CD4-positive, alpha-beta T cell treated with Interferon alpha-2 for 1 hour (primary cell): ENCODE data around the gene PYY.
A peak's percentile ranks its signal among the peaks of the same experiment; 100 is the strongest.
"Not testable (repeated sequence)": the region's sequence is repeated elsewhere in the genome, so short reads cannot be mapped to it uniquely, and the experiment has no call there.

Source experiments
- DNase-seq, 2 donors: peaks; one replicate each; pipeline ENCODE4 v3.0.0-alpha.2; 2020 to 2022

PYY gene

DNA sequence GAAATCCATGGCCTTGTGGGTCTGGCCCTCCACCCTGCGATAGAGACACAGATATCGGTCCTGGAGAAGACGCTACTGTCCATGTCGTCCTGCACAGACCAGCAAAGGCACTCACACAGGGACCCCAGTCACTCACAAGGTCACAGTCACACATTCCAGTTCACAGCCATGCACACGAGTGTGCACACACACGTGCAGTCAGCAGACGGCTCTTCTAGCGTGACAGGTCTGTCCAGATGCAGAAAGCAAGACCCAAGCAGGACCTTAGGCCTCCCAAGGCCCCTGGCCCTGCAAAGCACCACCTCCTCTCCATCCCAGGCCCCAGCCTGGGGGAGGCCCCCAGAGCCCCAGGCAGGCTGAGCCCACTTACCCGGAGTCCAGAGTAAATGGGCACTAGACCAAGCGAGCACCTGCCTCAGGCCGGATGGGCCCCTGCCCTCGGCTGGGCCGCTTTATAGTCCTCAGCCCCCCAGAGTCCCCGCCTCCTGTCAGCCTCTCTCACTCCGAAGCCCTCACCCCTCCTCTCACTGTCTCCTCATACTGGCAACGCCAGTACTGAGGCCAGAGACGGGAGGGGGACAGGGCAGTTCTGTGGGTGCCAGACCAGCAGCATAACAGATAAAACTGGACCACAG lies 11.6 kb downstream of the PYY start, which contains the start of gene PPY:
Gene PPY, minus strand, starts transcription at position 426 of the 635 bp plus-strand sequence. CDS start 822 bp downstream, outside the sequence.
- no peak for DNase-seq

DNA sequence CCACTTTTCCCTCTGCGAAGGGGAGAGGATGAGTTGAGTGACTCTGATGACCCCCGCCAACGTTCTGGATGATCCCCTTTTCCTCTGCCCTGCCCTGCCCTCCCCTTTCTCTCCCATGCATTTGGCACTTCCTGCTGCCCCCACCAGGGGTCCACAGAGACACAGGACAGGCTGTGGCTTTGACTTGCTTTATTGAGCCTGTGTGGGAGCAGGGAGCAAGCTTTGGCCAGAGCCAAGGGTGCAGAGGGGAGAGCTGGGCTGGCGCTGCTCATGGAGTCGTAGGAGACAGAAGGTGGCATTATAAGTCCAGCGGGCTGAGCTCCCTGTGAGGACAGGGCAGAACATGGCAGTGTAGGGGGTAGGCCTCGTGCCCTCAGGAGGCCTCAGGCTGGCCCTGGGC lies 13.1 kb downstream of the PYY start:
- no peak for DNase-seq

DNA sequence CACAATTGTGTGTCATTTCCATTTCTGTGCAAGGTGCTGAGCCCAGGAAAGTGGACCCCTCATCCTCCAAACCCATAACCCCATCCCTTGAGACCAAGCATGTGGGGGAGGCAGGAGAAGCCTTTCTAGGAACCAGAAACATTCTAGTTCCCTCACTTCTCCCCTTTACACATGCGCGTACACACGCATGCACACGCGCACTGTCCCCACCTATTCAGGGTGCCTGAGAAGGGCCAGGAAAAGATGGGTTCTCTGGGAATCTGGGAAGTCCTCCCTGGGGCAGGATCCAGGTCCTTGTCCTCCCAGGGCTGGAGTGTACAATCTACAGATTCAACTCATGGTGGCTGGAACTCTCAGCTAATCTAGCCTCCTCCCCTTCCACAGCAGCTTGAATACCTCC lies 13.9 kb downstream of the PYY start:
- no peak for DNase-seq

DNA sequence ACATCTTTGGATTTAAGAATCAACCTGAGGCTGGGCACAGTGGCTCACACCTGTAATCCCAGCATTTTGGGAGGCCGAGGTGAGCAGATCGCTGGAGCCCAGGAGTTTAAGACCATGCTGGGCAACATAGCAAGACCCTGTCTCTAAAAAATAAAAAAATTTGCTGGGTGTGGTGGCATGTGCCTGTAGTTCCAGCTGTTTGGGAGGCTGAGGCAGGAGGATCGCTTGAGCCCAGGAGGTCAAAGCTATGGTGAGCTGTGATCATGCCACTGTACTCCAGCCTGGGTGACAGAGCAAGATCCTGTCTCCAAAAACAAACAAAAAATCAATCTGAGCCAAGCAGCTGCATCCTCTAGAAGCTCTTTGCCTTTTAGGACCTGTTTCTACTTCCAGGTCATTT lies 14.3 kb downstream of the PYY start:
- not testable (repeated sequence) for DNase-seq

DNA sequence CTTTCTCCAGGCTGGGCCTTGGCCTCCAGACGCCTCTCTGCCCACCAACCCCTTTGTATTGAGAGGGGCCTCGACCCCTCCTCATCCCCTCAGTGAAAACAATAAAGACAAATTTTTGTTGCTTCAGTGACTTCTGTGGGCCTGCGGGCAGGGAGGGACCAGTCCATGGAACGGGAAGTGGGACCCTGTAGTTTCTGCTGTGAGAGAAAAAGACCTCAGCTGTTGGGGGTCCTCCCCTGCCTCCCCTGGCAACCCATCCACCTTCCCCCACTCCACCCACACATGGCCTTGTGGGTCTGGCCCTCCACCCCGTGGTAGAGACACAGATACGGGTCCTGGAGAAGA lies 14.9 kb downstream of the PYY start:
- DNase-seq = no peak

DNA sequence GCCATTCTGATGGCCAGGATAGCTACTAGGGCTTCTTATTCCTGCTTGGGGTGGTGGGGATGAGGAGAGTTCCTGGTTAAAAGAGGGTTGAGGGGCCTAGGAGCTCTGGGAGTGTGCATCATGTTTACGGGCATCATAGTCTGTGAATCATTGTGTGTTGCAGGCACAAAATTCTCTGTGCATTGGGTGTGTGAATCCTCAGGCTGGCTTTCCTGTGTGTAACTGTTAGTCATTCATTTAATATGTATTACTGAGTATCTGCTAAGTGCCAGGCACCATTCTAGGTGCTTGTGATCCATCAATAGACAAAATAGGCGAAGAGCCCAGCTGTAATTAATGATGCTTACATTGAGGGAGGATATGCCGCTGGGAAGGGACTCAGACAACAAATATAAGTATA lies 17.3 kb downstream of the PYY start:
- DNase-seq = no peak

DNA sequence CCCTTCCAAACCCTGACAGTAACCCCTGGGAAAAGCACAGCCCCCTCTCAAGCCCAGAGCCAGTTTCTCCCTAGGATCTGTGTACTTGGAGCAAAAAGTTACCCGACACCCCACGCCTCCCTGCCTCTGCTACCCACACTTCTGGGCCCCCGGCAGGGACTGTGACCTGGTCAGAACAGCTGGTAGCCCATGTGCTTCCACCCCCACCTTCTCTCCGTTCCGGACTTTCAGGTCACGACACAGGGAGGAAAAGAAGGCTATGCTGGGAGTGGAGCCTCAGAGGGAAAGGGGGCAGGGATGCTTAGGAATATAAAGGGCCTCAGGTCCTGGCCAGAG lies 17.8 kb downstream of the PYY start:
- no peak for DNase-seq

DNA sequence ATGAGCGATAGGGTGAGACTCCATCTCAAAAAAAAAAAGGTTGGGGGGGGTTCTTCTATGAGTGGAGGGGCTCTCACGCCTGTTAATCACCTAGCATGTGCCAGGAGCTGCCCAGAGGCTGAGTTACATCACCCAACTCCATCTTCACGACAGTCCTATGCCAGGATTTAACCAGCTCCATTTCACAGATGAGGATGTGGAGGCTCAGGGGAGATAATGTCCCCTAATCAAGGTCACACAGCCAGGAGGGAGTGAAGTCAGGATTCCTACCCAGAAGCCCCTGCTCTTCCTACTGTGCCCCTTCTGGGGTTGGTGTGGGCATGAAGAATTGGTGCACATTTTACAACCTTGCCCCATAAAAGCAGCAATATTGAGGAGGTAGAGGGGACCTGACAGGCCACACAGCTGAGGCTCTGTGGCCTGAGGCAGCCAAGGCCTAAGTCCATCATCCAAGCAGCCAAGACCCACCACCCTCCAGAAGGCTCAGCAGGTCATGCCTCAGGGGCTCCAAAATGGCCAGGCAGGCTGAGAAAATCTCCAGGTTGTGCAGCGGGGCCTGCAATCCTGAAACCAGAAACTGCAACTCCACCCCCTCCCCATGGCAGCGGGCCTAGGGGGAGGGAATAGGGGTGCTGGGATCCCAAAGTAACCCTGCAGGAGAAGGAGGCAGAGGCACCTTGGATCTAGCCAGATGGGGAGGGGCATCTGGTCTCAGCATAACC lies 18.4 kb downstream of the PYY start:
- DNase-seq = no peak

DNA sequence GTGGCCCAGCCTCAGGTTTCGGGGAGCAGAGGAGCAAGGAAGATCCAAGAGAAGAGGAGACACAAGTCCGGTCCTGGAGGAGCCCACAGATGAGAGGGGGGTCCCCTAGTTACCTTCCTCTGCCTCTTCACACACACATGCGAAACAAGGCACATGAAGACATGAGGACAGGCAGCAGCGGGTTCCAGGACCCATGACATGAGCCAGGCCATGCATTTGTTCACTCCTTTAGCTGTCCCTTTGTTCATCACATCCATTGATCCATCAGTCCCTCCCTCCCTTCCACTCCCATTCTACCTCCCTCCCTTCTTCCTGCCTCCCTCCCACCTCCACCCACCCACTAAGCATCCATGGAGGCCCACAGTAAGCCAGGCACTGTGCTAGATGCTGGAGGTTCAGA lies 20.8 kb downstream of the PYY start:
- no peak for DNase-seq

DNA sequence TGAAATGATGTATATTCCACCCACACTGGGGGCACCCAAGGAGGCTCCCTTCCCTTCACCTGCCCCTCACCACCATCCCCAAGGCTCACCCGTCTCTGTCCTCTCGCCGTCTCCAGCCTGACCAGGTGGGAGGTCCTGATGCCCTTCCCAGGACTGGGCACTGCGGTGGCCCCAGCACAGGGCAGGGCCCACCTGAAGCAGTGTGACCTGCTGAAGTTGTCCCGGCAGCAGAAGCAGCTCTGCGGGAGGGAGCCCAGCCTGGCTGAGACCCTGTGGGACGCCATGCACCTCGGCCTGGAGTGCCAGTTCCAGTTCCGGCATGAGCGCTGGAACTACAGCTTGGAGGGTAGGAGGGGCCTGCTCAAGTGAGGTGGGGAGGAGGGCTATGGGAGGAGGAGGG lies 21.4 kb downstream of the PYY start:
- DNase-seq = no peak

DNA sequence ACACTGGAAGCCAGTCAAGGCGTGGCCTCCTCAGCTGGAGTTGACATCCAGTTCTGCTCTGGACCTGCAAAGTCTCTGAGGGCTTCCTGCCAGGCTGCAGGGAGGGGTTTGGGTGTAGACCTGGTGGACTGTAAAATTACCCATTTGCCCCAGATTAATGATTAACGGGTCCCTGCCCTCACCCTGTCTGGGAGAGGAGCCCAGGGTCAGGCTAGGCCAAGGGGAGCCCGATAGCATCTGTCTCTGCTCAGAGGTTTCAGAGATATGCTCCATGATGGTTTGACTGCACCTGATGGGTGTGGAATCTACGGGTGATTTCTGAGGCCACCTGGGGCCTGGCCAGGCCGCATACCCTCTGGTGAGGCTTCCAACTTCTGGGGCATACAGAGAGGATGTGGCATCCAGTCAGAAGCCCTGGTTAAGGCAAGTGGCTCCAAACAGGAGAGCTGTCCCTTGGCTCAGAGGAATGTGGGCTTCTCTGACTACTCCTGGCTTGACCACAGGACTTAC lies 22.6 kb downstream of the PYY start:
- DNase-seq = no peak

DNA sequence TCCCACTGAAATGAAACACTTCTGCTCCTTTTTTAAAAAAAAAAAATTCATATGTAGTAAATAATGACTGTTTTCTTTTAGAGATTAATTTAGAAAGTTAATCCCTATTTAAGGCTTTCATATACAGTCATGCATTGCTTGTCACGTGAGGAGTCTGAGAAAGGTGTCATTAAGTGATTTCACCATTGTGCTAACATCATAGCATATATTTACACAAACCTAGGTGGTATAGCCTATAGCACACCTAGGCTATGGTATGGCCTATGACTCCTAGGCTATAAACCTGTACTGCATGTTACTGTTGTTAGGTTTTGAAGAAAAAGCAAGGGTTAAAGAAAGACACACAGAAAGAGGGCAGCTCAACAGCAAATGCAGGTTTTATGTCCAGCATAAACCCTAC lies 25.1 kb downstream of the PYY start:
- DNase-seq = no peak

DNA sequence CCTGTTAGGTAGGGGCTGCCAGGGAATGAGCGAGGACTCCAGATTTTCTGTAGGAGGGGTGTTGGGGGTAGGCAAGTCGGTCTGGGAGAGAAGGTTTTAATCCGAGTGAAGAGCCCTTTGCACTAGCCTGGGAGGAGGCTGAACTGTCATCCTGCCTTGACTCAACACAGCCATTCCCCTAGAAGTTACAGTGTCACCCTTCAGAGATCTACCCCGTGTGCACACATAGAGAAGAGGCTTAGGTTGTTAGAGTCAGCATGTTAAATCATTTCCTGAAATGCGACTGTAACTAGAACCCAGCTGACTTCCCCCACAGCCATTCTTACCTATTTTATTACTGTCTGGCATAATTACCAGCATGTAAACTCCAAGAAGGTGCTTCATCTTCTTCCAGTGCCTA lies 25.8 kb downstream of the PYY start:
- peak in 1 of 2 donors; percentile 21 for DNase-seq

DNA sequence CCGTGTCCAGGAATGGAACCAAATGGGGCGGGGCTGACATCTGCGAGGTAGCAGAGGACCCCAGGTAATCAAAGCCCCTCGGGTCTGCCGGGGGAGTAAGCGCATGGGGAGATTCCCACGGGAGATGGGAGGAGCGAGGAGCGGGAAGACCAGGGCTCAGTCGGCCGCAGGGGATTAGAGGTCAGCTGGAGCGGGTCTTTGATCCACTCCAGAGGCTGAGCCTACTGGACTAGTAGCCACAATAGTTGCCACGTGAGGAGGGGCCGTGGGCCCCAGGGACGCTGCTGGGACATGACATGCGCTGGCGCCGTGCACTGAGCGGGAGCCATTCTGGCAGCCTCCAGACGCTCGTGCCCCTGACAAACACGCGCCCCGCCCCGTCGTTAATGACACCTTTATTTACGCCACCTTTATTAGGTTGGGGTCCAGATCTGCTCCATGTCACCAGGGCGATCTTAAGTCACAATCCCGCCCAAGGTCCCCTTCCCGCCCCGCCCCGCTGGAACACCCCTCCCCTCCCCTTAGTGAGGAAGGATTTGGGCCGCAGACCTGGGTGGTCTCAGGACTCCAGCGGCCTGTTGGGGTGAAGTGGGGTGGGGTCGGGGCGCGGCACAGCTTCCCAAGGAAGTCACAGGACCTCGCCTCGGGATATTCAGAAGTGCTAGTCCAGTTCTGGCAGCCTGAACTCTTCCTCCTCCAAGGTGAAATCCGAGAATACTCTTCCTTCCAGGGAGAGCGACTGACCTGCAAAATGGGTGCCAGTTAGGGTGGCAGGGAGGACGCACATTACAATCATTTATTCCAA lies 26.5 kb downstream of the PYY start:
- no peak for DNase-seq

DNA sequence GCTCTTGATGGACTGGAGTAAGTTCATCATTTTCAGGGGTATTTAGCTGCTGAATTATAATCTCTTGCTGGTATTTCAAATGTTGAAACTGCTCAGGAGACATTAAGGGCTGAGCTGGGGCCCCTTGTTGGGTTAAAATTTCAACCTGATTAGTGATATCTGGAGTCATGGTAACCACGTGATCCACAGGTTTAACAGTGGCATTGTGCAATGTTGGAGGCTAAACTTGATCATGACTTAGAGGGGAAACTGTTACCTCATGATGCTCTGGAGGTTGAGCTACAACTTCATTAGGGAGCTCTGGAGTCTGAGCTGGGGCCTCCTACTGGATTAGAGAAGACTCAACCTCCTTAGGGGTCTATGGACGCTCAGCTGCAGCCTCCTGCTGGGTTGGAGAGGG lies 29.2 kb downstream of the PYY start:
- no peak for DNase-seq

DNA sequence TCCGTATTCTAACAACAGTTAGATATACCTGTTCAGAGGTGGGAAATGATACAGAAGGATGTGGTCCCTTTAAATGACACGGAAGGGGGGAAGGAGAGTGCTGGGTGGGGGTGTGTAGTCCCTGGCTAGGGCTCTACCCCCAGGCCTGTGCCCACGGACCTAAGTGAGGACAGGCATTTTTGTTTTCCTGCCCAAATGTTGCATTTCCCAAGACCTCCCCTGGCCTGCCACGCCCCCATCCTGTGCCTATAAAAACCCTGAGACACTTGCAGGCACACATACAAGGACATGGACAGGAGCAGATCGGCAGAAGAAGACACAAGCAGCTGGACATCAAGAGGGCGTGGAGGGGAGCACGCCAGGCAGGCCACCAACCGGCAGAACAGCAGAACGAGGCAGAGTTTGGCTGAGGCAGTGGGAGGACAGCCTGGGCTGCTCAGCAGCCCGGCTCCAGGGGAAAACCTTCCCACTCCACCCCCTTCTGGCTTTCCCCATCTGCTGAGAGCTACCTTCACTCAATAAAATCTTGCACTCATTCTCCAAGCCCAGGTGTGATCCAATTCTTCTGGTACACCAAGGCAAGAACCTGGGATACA lies 33.1 kb downstream of the PYY start:
- DNase-seq = no peak

DNA sequence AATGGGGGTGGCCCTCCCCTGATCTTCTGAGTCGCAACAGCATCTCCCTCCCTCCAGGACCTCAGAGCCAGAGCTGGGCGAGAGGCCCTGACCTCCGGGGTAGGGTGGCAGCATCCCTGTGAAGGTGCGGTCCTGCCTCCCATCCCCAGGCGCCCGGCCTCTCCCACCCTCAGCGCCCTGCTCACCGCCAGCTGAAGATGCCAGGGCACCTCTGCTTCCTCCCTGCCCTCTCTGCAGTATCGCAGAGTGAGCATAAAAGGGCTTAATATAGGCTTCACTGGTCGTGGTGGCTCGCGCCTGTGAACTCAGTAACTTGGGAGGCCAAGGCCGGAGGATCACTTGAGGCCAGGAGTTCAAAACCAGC lies 35.7 kb downstream of the PYY start:
- DNase-seq = no peak

DNA sequence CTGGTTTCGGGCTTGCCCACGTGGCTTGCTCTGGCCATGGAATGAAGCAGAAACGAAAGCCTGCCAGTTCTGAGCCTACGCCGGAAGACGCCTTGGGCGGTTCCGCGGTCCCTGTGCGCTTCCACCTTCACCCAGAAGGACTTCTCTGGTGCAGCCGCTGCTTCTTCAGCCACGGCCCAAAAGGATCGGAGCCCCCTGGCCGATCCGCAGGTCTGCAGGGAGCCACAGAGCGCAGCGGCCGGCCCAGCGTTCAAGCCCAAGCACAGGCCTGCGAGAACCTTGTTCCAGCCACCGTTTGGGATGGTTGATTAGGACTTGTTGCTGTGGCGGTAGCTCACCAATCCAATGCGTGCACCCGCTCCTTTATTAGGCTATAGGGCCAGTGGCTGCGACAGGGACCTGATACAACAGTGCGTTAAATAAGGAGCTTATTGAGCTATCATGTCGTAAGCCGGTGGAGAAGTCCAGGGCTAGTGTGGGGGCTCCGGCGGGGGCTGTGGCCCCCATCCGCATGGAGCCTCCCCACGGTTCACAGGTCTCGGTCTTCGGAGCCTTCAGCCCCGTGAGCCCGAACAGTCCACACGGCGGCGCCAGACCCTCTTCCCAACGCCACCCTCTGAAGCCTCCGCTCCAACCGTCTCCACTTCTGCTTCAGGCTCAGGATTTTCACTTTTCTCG lies 36.3 kb downstream of the PYY start:
- peak; percentile 40 to 61 for DNase-seq

DNA sequence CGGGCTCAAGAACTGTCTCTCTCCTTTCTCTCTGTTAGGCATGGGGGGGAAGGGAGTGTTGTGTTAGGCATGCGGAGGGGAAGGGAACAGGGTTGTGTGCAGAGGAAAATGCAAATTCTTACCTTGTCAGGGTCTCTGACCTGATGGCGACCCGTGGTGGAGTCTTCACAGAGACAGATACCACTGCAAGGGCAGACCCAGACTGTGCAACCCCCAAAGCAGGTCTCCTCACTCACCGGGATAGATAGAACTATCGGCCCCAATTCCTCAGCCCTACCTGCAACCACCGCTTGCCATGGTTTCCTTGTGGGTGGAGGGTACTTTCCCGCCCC lies 36.8 kb downstream of the PYY start:
- no peak for DNase-seq

DNA sequence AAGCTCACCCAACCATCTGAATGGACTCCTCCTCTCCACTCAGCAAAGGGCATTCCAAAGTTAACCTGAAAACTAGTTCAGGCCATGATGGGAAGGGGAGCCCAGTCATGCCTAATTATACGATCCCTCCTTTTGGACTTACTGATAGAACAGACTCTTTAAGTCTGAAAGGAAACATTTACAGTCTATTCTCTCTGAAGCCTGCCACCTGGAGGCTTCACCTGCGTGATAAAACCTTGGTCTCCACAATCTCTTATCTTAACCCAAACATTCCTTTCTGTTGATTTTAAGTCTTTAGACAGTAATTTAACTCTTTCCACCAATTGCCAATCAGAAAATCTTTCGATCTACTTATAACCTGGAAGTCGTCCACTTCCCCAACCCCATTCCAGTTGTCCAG lies 37.4 kb downstream of the PYY start:
- DNase-seq = no peak

DNA sequence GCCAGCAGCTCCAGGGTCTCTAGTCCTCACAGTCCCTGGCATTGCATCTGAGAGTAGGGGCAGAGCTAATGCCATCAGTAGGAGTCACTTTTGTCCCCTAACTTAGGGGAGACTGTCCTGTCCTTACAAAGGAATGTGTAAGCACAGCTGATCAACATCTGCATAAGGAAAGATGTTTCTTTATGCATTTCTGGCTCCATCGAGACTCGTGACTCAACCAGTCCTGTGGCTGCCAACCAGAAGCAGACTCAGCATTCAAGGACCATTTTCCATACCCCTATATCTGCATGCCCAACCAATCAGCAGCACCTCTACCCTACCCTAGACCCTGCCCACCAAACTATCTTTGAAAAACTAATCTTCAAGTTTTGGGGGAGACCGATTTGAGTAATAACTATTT lies 38.2 kb downstream of the PYY start:
- no peak for DNase-seq

DNA sequence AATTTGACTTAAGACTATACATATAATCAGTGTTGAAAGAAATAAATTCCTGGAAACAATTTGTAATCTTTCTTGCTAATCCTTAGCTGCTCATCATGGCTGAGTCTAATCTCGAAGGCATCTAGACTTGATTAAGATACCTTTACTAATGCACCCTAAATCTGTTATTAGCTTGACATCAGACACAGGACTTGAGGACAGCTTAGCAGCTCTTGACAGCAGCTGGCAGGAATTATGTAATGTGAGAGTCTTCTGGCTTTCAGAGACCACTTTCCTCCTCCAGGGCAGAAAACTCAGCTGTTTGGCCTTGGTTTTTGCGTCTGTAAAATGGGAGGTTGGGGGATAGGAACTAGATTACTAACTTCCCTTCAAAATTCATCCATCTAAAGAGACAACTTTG lies 39.3 kb downstream of the PYY start:
- no peak for DNase-seq

DNA sequence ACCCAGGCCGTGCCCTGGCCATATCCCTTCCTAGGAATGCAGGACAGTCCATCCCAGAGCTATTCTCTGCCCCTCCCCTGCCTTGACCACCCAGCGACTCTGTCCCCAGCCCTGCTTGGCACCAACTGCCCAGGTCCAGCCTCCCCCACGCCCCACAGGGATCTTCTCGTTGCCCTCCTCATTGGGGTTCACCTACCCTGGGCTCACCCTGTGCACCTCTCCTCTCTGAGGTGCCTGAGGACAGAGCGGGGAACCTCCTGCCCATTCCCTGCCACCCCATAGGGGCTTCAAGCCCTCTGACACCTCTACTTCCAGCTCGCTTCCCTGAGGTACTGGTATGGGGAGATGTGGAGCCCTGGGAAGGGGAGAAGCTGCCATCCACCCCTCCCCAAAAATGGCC lies 40.2 kb downstream of the PYY start:
- no peak for DNase-seq
